HepG2 (cell line): Measurements from ENCODE around the gene TGM3. TPM values are rescaled to one million over a fixed set of nuclear protein-coding genes. Genes with fewer than 3 reads are reported as not detected.

ENCODE experiments used
- ATAC-seq: fragments of 200-7000 bp; cut with Tn5 transposase; 3 replicates; pipeline ENCODE4 v1.9.1; 2020; ENCODE audit warnings: mild to moderate bottlenecking, moderate library complexity
- BruUV-seq: library from RNA; stranded (reverse); fragments of 400-500 nt; replicated peaks from 2 replicates; lab custom pipeline; 2021; lab: Mats Ljungman, UMichigan
- CTCF ChIA-PET: fragments of 300-600 bp; formaldehyde crosslinking; extraction: SDS; loops from one replicate; lab custom pipeline; 2021; ENCODE audit warnings: low total read pairs, inconsistent platforms, low intra/inter-chr PET ratio; lab: Yijun Ruan, JAX
- POLR2A ChIA-PET: fragments of 350-600 bp; sonication (Branson Sonifier 250); formaldehyde crosslinking; loops from one replicate; lab custom pipeline; 2020; ENCODE audit warnings: antibody characterized with exemption, inconsistent platforms; lab: Yijun Ruan, JAX
- DNase-seq: peaks from one replicate; pipeline ENCODE4 v3.0.0-alpha.2; 2015; ENCODE audit warnings: low spot score
- FAIRE-seq: peaks from 3 replicates; lab custom pipeline; 2011; peaks lifted over from hg19 to GRCh38; lab: Jason Lieb, UNC
- H2AFZ ChIP-seq: one replicate; pipeline ENCODE4 v1.6.1; 2011; ENCODE audit warnings: low read length, inconsistent platforms
- H3K27ac ChIP-seq: fragments of 300-600 bp; 3 replicates; pipeline ENCODE4 v1.8.0; 2011; ENCODE audit warnings: mixed run types, mild to moderate bottlenecking, mixed read lengths, low read length, inconsistent platforms; ENCODE audit not compliant: insufficient read depth; ENCODE audit errors: extremely low read length
- H3K27me3 ChIP-seq, 2 experiments: fragments of 200-600 bp in 1 of 2; 2 replicates in 1 of 2; 3 replicates in 1 of 2; pipeline versions ENCODE4 v1.6.0 to v1.8.0; 2011; ENCODE audit warnings: low read length in 2 of 2, mild to moderate bottlenecking in 2 of 2, moderate library complexity in 2 of 2, inconsistent platforms in 1 of 2; ENCODE audit not compliant: insufficient read depth in 2 of 2, control insufficient read depth in 1 of 2
- H3K36me3 ChIP-seq, 2 experiments: fragments of 200-600 bp in 1 of 2; replicated peaks in 1 of 2; 2 replicates in 1 of 2; 3 replicates in 1 of 2; pipeline versions ENCODE4 v1.5.1 to v1.8.0; 2011; ENCODE audit warnings: low read length in 2 of 2, inconsistent platforms in 1 of 2; ENCODE audit not compliant: insufficient read depth in 2 of 2, control insufficient read depth in 1 of 2
- H3K4me1 ChIP-seq: 2 replicates; pipeline ENCODE4 v1.5.1; 2012; ENCODE audit warnings: low read length, inconsistent platforms; ENCODE audit not compliant: insufficient read depth
- H3K4me2 ChIP-seq: 2 replicates; pipeline ENCODE4 v1.6.0; 2011; ENCODE audit warnings: low read depth, low read length, inconsistent platforms
- H3K4me3 ChIP-seq, 3 experiments: fragments of 200-600 bp in 1 of 3; sonication (generic), shearing (Covaris generic) in 1 of 3; replicated peaks in 1 of 3; 2 replicates each; pipeline ENCODE4 v1.5.1; 2011 to 2016; ENCODE audit warnings: low read length in 3 of 3, inconsistent platforms in 2 of 3, low read depth in 2 of 3, mild to moderate bottlenecking in 2 of 3, control low read depth in 1 of 3, mixed read lengths in 1 of 3; ENCODE audit not compliant: insufficient read depth in 1 of 3
- H3K79me2 ChIP-seq: one replicate; pipeline ENCODE4 v1.6.1; 2011; ENCODE audit warnings: low read length, inconsistent platforms; ENCODE audit not compliant: insufficient read depth
- H3K9ac ChIP-seq: 2 replicates; pipeline ENCODE4 v1.6.0; 2011; ENCODE audit warnings: mild to moderate bottlenecking, low read depth, low read length, inconsistent platforms; ENCODE audit not compliant: insufficient read depth
- H3K9me3 ChIP-seq: 2 replicates; pipeline ENCODE4 v1.5.1; 2012; ENCODE audit warnings: mild to moderate bottlenecking, low read length
- H4K20me1 ChIP-seq: 2 replicates; pipeline ENCODE4 v1.6.0; 2011; ENCODE audit warnings: inconsistent platforms, mild to moderate bottlenecking, low read length, moderate library complexity; ENCODE audit not compliant: insufficient read depth
- HNRNPK ChIP-seq: fragments of 200-400 bp; formaldehyde crosslinking; IDR thresholded peaks from 2 replicates; pipeline ENCODE4 v1.6.1; 2018; ENCODE audit warnings: low read length, low read depth, moderate library complexity, mild to moderate bottlenecking; ENCODE audit not compliant: poor library complexity, severe bottlenecking
- MAX ChIP-seq: IDR thresholded peaks from 2 replicates; pipeline ENCODE4 v1.6.1; 2012; ENCODE audit warnings: inconsistent platforms
- MNT ChIP-seq: fragments of 450-650 bp; IDR thresholded peaks from 2 replicates; pipeline ENCODE4 v1.6.1; 2016
- ZFP36L2 ChIP-seq: sonication (generic); formaldehyde crosslinking; IDR thresholded peaks from 2 replicates; pipeline ENCODE4 v1.4.0; 2020; ENCODE audit warnings: missing genetic modification reagents
- ZNF629 ChIP-seq: sonication (generic); formaldehyde crosslinking; conservative IDR thresholded peaks from 2 replicates; pipeline ENCODE4 v1.5.0; 2020; ENCODE audit warnings: missing genetic modification reagents
- WGBS: methylation state at CpG from one replicate; pipeline ENCODE4 v1.1.6; 2017; ENCODE audit warnings: low lambda C conversion rate; 5-methylcytosine and 5-hydroxymethylcytosine counted together
- in situ Hi-C: cut with HindIII; loops from 2 replicates; pipeline ENCODE4 v1.10.0; 2017; ENCODE audit warnings: low pct_unique_long_range_greater_than_20kb; ENCODE audit not compliant: extremely low pct_ligation_motif_present
- intact Hi-C: fragments of 100-400 bp; cut with micrococcal nuclease; formaldehyde crosslinking; loops from one replicate; pipeline ENCODE4 v1.10.0; 2022; ENCODE audit not compliant: unreplicated experiment
- polyA plus RNA-seq, 8 experiments: library from polyadenylated mRNA; depleted of rRNA in 3 of 8; stranded (reverse) in 7 of 8; unstranded in 1 of 8; fragments of >200 nt; fragmentation: Illumina TruSeq in 4 of 8; extraction: Trizol in 4 of 8; gene quantifications; 2 replicates each; pipeline versions ENCODE4 v1.2.1 to v1.2.3, GENCODE V29; 2011 to 2016; ENCODE audit warnings: low read depth in 4 of 8, missing spikeins in 1 of 8, mixed read lengths in 1 of 8; ENCODE audit not compliant: insufficient read depth in 1 of 8
- total RNA-seq, 5 experiments: library from RNA; depleted of rRNA; stranded (reverse); fragments of >200 nt; fragmentation: Illumina TruSeq; extraction: Trizol; gene quantifications; 2 replicates each; pipeline ENCODE4 v1.2.3, GENCODE V29; 2016; ENCODE audit warnings: low read depth in 1 of 5

TGM3 gene
- total and polyA plus RNA-seq, 2 of the 13 experiments (the other 11 are each of a cell fraction or from before 2014, with no cell fraction given): not detected

- WGBS: 21% methylated on average over 7 of the region's 7 CpGs
- POLR2A ChIA-PET: no interaction called here
These were observed 85.5 kb downstream of the TGM3 start for GRCh38 chr20:2381303-2381702.

GRCh38 chr20:2382833-2383232 lies 87.0 kb downstream of the TGM3 start:
- intact Hi-C loops: no loop called here
- FAIRE-seq (no peak), ATAC-seq (no peak), DNase-seq (no peak)
- no peaks in the 10 kb centered on the region for H3K36me3 ChIP-seq
- whole genome bisulfite sequencing: 72% methylated on average over 2 of the region's 2 CpGs
- CTCF ChIA-PET: no interaction called here
- H3K9ac ChIP-seq: no peak overlapping the region
- H3K4me2 ChIP-seq: no peak overlapping the region
- in situ Hi-C loops: no loop called here
- no peak overlapping the region for H3K4me3 ChIP-seq
- no peaks in the 10 kb centered on the region for H3K4me1 ChIP-seq
- peaks cover 8% of the 10 kb centered on the region for H3K9me3 ChIP-seq
- no peak for TF ChIP-seq HNRNPK
- no peak for TF ChIP-seq ZFP36L2
- POLR2A ChIA-PET: no interaction called here
- H4K20me1 ChIP-seq: no peaks in the 10 kb centered on the region
- BruUV-seq: no TSS peak
- H2AFZ ChIP-seq: no peak overlapping the region
- no peak overlapping the region for H3K27ac ChIP-seq
- peaks cover 3 to 6% of the 10 kb centered on the region in 2 experiments; a peak in 3 of 5 replicates for H3K27me3 ChIP-seq
- no peaks in the 10 kb centered on the region for H3K79me2 ChIP-seq

More at GRCh38 chr20:2381303-2381702, 85.5 kb downstream of the TGM3 start:
- FAIRE-seq: no peak
- intact Hi-C loops: no loop called here
- H3K4me3 ChIP-seq: no peak overlapping the region
- CTCF ChIA-PET: no interaction called here
- H2AFZ ChIP-seq: no peak overlapping the region
- no peak for DNase-seq
- no TSS peak for BruUV-seq
- peaks cover 3 to 6% of the 10 kb centered on the region in 2 experiments; a peak in 4 of 5 replicates for H3K27me3 ChIP-seq
- no peaks in the 10 kb centered on the region for H3K36me3 ChIP-seq
- no peaks in the 10 kb centered on the region for H3K9me3 ChIP-seq
- no peaks in the 10 kb centered on the region for H3K4me1 ChIP-seq
- in situ Hi-C loops: no loop called here
- no peaks in the 10 kb centered on the region for H3K79me2 ChIP-seq
- H3K27ac ChIP-seq: no peak overlapping the region
- TF ChIP-seq MNT: peak; percentile 25; the same call in 1 of the 2 replicates
- peak; percentile 65; the same call in 1 of the 2 replicates for TF ChIP-seq ZNF629 (CRISPR knock-in tag)
- TF ChIP-seq MAX: no peak
- ATAC-seq: no peak
- no peak overlapping the region for H3K4me2 ChIP-seq
- H4K20me1 ChIP-seq: no peaks in the 10 kb centered on the region
- no peak overlapping the region for H3K9ac ChIP-seq
